ENCODE data around the gene MGMT. TPM values are rescaled to one million over a fixed set of nuclear protein-coding genes. Genes with fewer than 3 reads are reported as not detected.

The MGMT gene
- total RNA-seq, 2 experiments from 2014 or later: 17.0 to 24.8 TPM

GRCh38 chr10:129631006-129631405, 164.0 kb downstream of the MGMT start:
- ATAC-seq: no peak
- CTCF ChIA-PET: no interaction called here
- Mint-ChIP-seq H3K27me3 (no peaks in the 10 kb centered on the region), H3K9me3 (ENCODE audit: low read depth) (peaks cover 16% of the 10 kb centered on the region), H3K4me3 (no peak overlapping the region), H3K36me3 (peaks cover 12% of the 10 kb centered on the region), H3K27ac (no peak overlapping the region), H3K4me1 (no peaks in the 10 kb centered on the region)
- DNase-seq: no peak

DNA sequence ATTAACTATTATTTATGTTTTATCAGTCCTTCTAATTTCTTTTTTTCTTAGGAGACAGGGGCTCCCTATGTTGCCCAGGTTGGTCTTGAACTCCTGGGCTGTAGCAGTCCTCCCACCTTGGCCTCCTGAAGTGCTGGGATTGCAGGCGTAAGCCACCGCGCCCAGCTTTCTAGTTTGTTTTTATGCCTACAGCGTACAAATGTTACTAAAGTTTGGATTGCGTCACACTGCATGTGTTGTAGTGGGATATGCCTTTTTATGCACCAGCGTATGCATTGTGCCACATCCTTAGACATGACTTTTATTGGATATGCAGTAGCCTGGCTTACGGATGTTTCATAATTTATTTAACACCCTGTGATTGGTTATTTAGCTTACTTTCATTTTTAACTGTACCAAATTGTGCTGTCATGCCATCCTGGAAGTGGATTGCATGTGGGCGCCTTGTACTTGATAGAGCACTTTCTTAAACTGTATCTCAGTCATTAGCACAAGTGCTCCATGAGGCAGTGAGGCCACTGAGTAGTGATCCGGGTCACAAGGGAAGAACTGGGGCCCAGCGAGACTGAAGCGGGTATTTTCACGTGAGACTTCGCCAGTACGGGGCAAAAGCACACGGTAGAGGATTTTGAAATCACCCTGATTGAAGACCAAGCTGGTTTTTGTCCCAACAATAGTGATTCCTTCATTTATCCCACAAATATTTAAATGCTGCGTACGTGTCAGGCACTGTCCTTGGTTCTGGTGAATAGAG, 165.0 kb downstream of the MGMT start:
- Mint-ChIP-seq H3K27ac (no peak overlapping the region), H3K4me1 (no peaks in the 10 kb centered on the region), H3K27me3 (no peaks in the 10 kb centered on the region), H3K4me3 (no peak overlapping the region), H3K9me3 (ENCODE audit: low read depth) (peaks cover 16% of the 10 kb centered on the region), H3K36me3 (peaks cover 12% of the 10 kb centered on the region)
- CTCF ChIA-PET: no interaction called here
- no peak for DNase-seq
- ATAC-seq: no peak

DNA sequence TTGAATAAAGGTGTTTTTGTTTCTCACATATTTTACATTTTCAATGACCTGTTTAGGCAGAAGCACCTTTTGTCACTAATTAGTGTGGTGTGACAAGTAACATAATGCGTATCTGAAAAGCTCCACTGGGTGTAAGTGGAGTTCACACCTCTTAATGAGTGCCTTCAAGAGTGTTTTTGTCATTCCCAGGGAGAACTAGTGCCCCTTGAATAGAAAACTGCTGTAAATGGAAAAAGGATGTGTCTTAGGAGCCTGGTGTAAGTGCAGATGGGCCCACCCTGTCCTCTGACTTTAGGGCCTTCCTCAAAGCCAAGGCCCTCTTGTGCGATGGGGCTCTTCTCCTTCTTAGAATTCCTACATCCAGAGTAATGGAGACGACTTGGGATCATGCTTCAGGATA, 170.0 kb downstream of the MGMT start:
- ATAC-seq (no peak), DNase-seq (no peak)
- H3K36me3 Mint-ChIP-seq: peaks cover 14% of the 10 kb centered on the region
- H3K27me3 Mint-ChIP-seq: no peaks in the 10 kb centered on the region
- H3K27ac Mint-ChIP-seq: no peak overlapping the region
- no peak overlapping the region for H3K4me3 Mint-ChIP-seq
- CTCF ChIA-PET: no interaction called here
- no peaks in the 10 kb centered on the region for H3K4me1 Mint-ChIP-seq
- peaks cover 14% of the 10 kb centered on the region for H3K9me3 Mint-ChIP-seq (ENCODE audit: low read depth)

DNA sequence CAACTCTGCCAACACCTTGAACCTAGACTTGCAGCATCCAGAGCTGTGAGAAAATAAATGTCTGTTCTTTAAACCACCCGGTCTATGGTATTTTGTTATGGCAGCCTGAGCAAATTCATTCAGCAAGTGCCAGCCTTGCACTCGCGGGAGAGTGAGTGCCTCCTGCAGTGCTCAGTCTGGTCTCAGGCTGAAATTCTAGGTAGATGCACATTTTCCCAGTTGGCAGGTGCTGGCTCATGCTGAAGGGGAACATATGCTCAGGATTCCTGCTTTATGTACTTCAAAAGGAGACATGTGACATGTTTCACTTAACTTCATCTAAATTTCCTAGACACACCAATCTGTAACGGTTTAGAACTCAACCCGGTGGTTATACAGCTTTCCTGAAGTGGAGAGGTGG, 170.8 kb downstream of the MGMT start:
- ATAC-seq (no peak), DNase-seq (no peak)
- CTCF ChIA-PET: no interaction called here
- Mint-ChIP-seq H3K4me1 (no peaks in the 10 kb centered on the region), H3K36me3 (peaks cover 12% of the 10 kb centered on the region), H3K4me3 (no peak overlapping the region), H3K9me3 (ENCODE audit: low read depth) (peaks cover 11% of the 10 kb centered on the region), H3K27me3 (no peaks in the 10 kb centered on the region), H3K27ac (no peak overlapping the region)

DNA sequence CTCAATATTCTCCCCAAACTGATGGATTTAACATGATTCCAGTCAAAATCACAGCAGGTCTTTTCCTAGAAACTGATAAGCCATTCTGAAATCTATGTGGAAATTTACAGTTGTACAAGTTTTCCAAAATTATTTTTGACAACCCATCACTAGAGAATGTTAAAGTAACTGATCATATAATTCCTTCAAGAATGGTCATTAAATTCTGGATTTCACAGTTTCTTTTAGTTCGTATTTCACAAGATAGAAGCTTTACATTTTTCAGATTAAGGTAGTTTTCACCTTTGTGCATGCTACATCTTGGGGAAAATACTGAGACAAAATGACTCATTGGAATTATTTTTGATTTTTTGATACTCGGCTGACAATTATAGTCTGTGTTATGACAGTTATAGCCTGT, 174.3 kb downstream of the MGMT start:
- DNase-seq (no peak), ATAC-seq (no peak)
- Mint-ChIP-seq H3K4me1 (no peaks in the 10 kb centered on the region), H3K4me3 (no peak overlapping the region), H3K9me3 (ENCODE audit: low read depth) (no peaks in the 10 kb centered on the region), H3K27ac (no peak overlapping the region), H3K27me3 (no peaks in the 10 kb centered on the region), H3K36me3 (peaks cover 4% of the 10 kb centered on the region)
- CTCF ChIA-PET: no interaction called here

DNA sequence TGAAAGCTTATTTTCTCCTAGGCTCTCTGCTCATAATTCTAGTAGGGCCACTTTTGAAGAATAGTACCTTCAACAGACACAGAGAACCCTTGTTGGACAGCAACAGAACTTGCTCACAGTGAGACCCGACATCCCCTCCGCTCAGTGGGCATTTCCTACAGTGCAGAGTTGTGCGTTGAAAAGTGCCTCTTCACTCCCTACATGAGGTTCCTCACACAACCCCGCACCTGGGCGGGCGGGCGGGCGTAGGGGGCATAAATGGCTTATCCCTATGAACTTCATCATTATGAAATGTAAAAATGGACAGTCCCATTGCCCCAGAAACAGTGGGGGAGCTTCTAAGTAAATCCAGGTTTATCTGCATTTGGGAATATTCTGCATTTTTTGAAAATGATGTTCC, 174.9 kb downstream of the MGMT start:
- H3K27ac Mint-ChIP-seq: no peak overlapping the region
- peaks cover 4% of the 10 kb centered on the region for H3K36me3 Mint-ChIP-seq
- DNase-seq: no peak
- H3K27me3 Mint-ChIP-seq: no peaks in the 10 kb centered on the region
- no peak for ATAC-seq
- CTCF ChIA-PET: no interaction called here
- no peak overlapping the region for H3K4me3 Mint-ChIP-seq
- no peaks in the 10 kb centered on the region for H3K4me1 Mint-ChIP-seq
- no peaks in the 10 kb centered on the region for H3K9me3 Mint-ChIP-seq (ENCODE audit: low read depth)

GRCh38 chr10:129642427-129642826, 175.4 kb downstream of the MGMT start:
- Mint-ChIP-seq H3K27me3 (no peaks in the 10 kb centered on the region), H3K4me1 (no peaks in the 10 kb centered on the region), H3K9me3 (ENCODE audit: low read depth) (no peaks in the 10 kb centered on the region), H3K4me3 (no peak overlapping the region), H3K27ac (no peak overlapping the region), H3K36me3 (peaks cover 2% of the 10 kb centered on the region)
- ATAC-seq: no peak
- CTCF ChIA-PET: no interaction called here
- no peak for DNase-seq

GRCh38 chr10:129643266-129643665, 176.2 kb downstream of the MGMT start:
- DNase-seq (no peak), ATAC-seq (no peak)
- Mint-ChIP-seq H3K27ac (no peak overlapping the region), H3K36me3 (peaks cover 2% of the 10 kb centered on the region), H3K27me3 (no peaks in the 10 kb centered on the region), H3K9me3 (ENCODE audit: low read depth) (no peaks in the 10 kb centered on the region), H3K4me3 (no peak overlapping the region), H3K4me1 (no peaks in the 10 kb centered on the region)
- CTCF ChIA-PET: no interaction called here

- Mint-ChIP-seq H3K4me1 (no peaks in the 10 kb centered on the region), H3K36me3 (no peaks in the 10 kb centered on the region), H3K27me3 (no peaks in the 10 kb centered on the region), H3K27ac (no peak overlapping the region), H3K9me3 (ENCODE audit: low read depth) (no peaks in the 10 kb centered on the region), H3K4me3 (no peak overlapping the region)
- DNase-seq (no peak), ATAC-seq (no peak)
- CTCF ChIA-PET: no interaction called here
These were observed 178.4 kb downstream of the MGMT start for GRCh38 chr10:129645487-129645886.

GRCh38 chr10:129646973-129647372, 179.9 kb downstream of the MGMT start:
- Mint-ChIP-seq H3K36me3 (no peaks in the 10 kb centered on the region), H3K9me3 (ENCODE audit: low read depth) (no peaks in the 10 kb centered on the region), H3K4me1 (no peaks in the 10 kb centered on the region), H3K27ac (no peak overlapping the region), H3K4me3 (no peak overlapping the region), H3K27me3 (no peaks in the 10 kb centered on the region)
- no peak for DNase-seq
- no peak for ATAC-seq
- CTCF ChIA-PET: no interaction called here

- H3K36me3 Mint-ChIP-seq: no peaks in the 10 kb centered on the region
- no peak for ATAC-seq
- DNase-seq: no peak
- no peak overlapping the region for H3K27ac Mint-ChIP-seq
- H3K27me3 Mint-ChIP-seq: no peaks in the 10 kb centered on the region
- no peaks in the 10 kb centered on the region for H3K4me1 Mint-ChIP-seq
- no peaks in the 10 kb centered on the region for H3K9me3 Mint-ChIP-seq (ENCODE audit: low read depth)
- H3K4me3 Mint-ChIP-seq: no peak overlapping the region
- CTCF ChIA-PET: no interaction called here
These were observed 180.5 kb downstream of the MGMT start for GRCh38 chr10:129647590-129647989.

GRCh38 chr10:129648856-129649255, 181.8 kb downstream of the MGMT start:
- no peaks in the 10 kb centered on the region for H3K9me3 Mint-ChIP-seq (ENCODE audit: low read depth)
- H3K27me3 Mint-ChIP-seq: no peaks in the 10 kb centered on the region
- CTCF ChIA-PET: interaction anchor here (1.1 kb wide), 1 partner anchor 22 kb away, joined by 4 read pairs; no protein-coding TSS in a partner anchor
- ATAC-seq (no peak), DNase-seq (no peak)
- no peak overlapping the region for H3K27ac Mint-ChIP-seq
- no peaks in the 10 kb centered on the region for H3K4me1 Mint-ChIP-seq
- H3K4me3 Mint-ChIP-seq: no peak overlapping the region
- no peaks in the 10 kb centered on the region for H3K36me3 Mint-ChIP-seq

- no peak for ATAC-seq
- Mint-ChIP-seq H3K27me3 (no peaks in the 10 kb centered on the region), H3K4me1 (no peaks in the 10 kb centered on the region), H3K9me3 (ENCODE audit: low read depth) (no peaks in the 10 kb centered on the region), H3K36me3 (no peaks in the 10 kb centered on the region), H3K27ac (no peak overlapping the region), H3K4me3 (no peak overlapping the region)
- DNase-seq: no peak
- CTCF ChIA-PET: no interaction called here
These were observed 185.0 kb downstream of the MGMT start for GRCh38 chr10:129652021-129652420.

DNA sequence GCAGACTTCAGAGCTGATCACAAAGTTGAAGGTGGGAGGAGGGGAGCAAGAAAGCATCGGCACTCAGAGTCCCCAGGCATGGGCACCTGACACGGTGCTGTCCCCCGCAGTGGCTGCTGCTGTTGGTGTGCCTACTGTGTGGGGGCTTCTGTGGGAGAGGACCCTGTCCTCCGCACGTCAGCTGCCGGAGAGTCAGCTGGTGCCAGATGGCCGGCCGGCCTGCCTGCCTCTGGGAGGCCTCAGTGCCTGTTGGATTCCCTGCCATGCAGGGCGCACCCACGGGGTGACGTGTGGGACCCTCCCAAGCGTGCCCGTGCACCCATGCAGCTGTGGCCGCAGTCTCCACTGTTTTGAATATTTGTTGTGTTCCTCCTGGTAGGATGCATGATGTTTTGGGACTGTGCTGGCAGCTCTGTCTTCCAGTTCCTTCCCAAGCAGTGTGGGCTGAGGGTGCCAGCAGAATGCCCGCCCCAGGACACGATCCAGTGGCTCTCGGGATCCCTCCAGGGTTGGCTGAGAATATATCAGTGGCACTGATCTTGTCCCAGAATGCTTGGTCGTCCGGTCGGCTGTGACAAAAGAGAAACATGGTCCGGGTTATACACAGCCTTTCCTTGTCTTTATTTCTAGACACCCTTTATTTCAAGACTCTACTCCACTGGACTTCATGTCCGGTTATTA, 185.6 kb downstream of the MGMT start:
- DNase-seq: no peak
- Mint-ChIP-seq H3K9me3 (ENCODE audit: low read depth) (no peaks in the 10 kb centered on the region), H3K36me3 (no peaks in the 10 kb centered on the region), H3K27me3 (no peaks in the 10 kb centered on the region), H3K4me1 (no peaks in the 10 kb centered on the region), H3K4me3 (no peak overlapping the region), H3K27ac (no peak overlapping the region)
- CTCF ChIA-PET: no interaction called here
- no peak for ATAC-seq
